HPDE6-E6E7 (cell line): ENCODE results near the gene SETBP1.

ENCODE experiments used
- DNase-seq: peaks from one replicate; pipeline ENCODE4 v3.0.0; 2011; ENCODE audit warnings: missing footprints; ENCODE audit errors: extremely low spot score

Gene SETBP1

DNA sequence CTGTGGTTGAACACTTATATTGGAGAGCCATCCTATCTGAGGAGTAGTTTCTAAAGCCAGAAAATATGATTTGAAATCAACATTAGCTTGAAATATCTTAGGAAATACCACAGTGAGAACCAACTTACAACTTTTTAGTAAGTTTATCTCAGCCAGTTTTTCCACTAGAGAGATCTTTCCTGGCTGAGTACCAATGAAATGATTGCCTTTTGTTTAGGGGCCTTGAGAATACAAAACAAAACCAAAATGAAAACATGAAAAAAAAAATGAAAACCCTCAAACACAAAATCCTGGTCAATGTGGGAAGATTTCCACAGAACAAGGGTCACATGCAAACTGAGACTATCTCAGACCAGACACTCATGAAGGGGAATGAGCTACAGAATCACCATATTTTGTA lies 429.0 kb downstream of the SETBP1 start:
- DNase-seq: no peak

DNA sequence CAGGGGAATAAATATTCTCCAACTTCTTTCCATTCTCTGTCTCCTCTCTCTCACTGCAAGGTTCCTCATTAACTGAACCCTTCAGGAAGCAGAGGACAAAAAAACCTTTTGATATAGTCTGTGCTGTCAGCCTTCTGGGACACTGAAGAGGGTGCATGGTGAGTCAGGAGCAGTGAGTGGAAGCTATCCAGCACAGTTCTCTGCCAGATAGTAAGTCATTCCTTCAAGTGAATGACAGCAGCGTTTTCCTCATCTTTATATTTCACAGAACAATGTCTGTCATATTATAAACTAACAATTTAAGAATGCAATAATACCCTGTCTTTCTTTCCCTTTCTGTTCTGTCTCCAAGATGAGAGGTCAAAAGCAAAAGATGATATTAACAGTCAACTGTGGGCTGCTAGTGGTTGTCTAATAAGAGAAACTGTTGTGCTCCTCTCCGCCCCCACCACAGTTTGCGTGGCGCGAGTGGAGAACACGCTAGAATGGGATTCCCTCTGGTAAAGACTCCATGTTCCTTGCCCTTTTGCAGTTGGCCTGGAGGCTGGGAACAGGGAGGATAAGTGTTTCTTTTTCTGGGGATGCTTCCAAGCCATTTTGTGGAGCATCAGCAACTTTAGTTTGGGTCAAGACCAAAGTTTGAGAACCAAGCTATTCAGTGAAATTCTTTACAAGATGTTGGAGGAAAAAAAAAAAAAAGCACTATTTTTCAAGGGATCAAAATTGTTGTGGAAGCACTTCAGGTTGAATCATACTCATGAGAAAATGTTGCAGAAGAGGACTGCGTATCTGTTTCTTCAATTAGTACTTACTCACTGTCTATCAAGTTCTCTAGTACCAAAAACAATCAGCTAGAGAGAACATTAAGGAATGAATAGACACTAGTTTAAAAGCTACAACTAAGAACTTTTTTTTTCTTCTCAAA lies 430.2 kb downstream of the SETBP1 start:
- DNase-seq: no peak

DNA sequence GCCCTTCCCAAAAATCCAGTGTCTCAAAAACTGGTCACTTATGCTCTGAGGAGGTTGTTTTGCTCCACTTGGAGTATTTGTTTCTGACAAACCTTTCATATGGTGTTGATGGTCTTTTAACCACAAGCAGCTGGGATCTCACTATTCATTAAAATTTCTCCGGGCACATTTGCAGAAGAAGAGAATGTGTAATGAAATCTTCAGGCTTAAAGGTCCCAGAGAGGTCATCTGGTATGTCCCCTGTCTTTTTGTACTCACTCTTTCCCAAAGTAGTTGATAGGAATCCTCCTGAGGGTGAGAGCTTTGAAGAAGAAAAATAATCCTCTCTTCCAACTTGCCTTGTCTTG lies 430.8 kb downstream of the SETBP1 start:
- no peak for DNase-seq

DNA sequence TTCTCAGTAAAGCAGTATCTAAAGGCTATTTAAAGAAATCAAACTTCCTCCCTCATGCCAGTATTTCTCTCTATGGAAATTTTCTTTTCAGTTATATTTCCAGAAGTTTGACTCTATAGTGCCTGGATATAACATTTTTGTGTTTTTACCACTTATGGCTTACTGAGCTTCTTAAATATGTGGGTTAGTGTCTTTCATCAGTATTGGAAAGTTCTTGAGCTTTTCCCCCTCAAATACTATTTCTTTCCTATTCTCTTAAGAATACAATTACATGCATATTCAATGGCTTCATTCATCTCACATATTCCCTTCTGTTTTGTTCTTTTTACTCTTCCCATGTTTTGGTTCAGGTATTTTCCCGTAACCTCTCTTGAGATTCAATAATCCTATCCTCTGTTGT lies 432.0 kb downstream of the SETBP1 start:
- DNase-seq: no peak

DNA sequence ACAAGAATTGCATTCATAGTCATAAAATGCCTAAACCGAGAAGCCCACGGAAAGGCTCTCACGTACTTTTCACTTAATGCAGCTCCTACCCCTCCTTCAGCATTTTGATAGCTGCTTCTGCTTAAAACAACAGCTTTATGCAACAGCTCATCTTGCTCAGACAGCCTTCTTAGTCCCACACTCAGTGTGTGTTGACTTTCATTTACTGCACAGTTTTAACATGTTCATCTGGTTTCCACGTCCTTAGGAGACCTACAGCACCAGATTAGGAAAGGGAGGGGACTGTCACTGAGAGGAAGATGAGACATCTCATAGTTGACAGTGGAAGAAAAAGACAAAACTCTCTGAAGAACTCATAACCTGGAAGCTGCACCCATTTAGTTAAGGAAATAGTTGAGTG lies 435.4 kb downstream of the SETBP1 start:
- DNase-seq: no peak
